Lower lobe of right lung (tissue), 2 donors: ENCODE data around the gene AXL. TPM values are rescaled to one million over a fixed set of nuclear protein-coding genes. Genes with fewer than 3 reads are reported as not detected.

Experiments
- ATAC-seq, 2 donors: fragments of 200-7000 bp; cut with Tn5 transposase; one replicate each; pipeline ENCODE4 v1.9.1; 2020 to 2022; ENCODE audit warnings: mild to moderate bottlenecking in 2 of 2, moderate library complexity in 2 of 2
- DNase-seq: peaks from one replicate; pipeline ENCODE4 v3.0.0-alpha.2; 2020
- H3K27ac ChIP-seq: fragments of 200-600 bp; one replicate; pipeline ENCODE4 v1.8.0; 2022
- H3K27me3 ChIP-seq: fragments of 200-600 bp; one replicate; pipeline ENCODE4 v1.8.0; 2022; ENCODE audit warnings: low read depth
- H3K36me3 ChIP-seq: fragments of 200-600 bp; one replicate; pipeline ENCODE4 v1.8.0; 2022; ENCODE audit warnings: mild to moderate bottlenecking
- H3K4me1 ChIP-seq: fragments of 200-600 bp; one replicate; pipeline ENCODE4 v1.8.0; 2022
- H3K4me3 ChIP-seq: fragments of 200-600 bp; one replicate; pipeline ENCODE4 v1.8.0; 2022; ENCODE audit warnings: mild to moderate bottlenecking
- H3K9me3 ChIP-seq: fragments of 200-600 bp; one replicate; pipeline ENCODE4 v1.8.0; 2022
- CTCF ChIP-seq: fragments of 200-600 bp; IDR thresholded peaks from one replicate; pipeline ENCODE4 v1.8.0; 2022; ENCODE audit warnings: antibody characterized with exemption, mild to moderate bottlenecking
- intact Hi-C: fragments of 100-400 bp; cut with DNase I; formaldehyde crosslinking; loops from one replicate; pipeline ENCODE4 v1.11.0; 2022
- total RNA-seq: library from RNA; stranded (reverse); fragmentation: NEBNext Ultra II Directional; extraction: Animal tissue kit (Norgen Biotek cat#: 25700); gene quantifications from one replicate; pipeline ENCODE4 v1.2.1, GENCODE V29; 2021
- donor health status: DM: no; HTN: yes; CAD: no; lungs with severe emphysema.

Gene AXL
- total RNA-seq, 1 donor from 2014 or later = 92.7 TPM

- Histone ChIP-seq H3K4me1 (no peaks in the 10 kb centered on the region), H3K9me3 (no peaks in the 10 kb centered on the region), H3K27ac (no peak overlapping the region), H3K4me3 (no peak overlapping the region), H3K36me3 (peaks cover 67% of the 10 kb centered on the region), H3K27me3 (peaks cover 5% of the 10 kb centered on the region)
- intact Hi-C loops = no loop called here
- TF ChIP-seq CTCF = no peak
- ATAC-seq (no peak), DNase-seq (no peak)
Observed at GRCh38 chr19:41255171-41255570, 36.1 kb downstream of the AXL start.

DNA sequence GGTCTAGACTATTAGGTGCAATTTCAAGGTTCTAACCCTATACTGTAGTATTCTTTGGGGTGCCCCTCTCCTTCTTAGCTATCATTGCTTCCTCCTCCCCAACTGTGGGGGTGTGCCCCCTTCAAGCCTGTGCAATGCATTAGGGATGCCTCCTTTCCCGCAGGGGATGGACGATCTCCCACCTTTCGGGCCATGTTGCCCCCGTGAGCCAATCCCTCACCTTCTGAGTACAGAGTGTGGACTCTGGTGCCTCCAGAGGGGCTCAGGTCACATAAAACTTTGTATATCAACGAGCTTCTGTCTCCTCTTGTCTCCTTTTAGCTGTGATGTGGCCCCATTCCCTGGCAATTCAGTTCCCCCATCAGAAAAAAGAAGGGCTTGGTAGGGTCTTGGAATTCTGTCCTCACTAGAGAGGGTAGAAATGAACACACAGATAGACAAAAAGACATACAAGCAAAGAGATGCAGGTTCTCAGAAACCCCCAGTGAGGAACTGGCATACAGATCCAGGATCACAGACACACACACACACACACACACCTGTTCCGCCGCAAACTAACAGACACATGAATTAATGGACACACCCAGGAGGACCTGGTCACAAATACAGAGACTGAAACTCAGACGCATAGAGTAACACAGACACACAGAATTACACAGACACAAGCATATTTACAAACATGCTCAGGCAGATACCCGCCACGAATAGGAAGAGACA lies 42.6 kb downstream of the AXL start:
- TF ChIP-seq CTCF = no peak
- DNase-seq (no peak), ATAC-seq (no peak)
- Histone ChIP-seq H3K9me3 (no peaks in the 10 kb centered on the region), H3K36me3 (peaks cover 21% of the 10 kb centered on the region), H3K27ac (peak overlapping the region; percentile 99), H3K4me1 (peaks cover 22% of the 10 kb centered on the region), H3K4me3 (peak overlapping the region; percentile 76), H3K27me3 (no peaks in the 10 kb centered on the region)
- intact Hi-C loops = no loop called here

DNA sequence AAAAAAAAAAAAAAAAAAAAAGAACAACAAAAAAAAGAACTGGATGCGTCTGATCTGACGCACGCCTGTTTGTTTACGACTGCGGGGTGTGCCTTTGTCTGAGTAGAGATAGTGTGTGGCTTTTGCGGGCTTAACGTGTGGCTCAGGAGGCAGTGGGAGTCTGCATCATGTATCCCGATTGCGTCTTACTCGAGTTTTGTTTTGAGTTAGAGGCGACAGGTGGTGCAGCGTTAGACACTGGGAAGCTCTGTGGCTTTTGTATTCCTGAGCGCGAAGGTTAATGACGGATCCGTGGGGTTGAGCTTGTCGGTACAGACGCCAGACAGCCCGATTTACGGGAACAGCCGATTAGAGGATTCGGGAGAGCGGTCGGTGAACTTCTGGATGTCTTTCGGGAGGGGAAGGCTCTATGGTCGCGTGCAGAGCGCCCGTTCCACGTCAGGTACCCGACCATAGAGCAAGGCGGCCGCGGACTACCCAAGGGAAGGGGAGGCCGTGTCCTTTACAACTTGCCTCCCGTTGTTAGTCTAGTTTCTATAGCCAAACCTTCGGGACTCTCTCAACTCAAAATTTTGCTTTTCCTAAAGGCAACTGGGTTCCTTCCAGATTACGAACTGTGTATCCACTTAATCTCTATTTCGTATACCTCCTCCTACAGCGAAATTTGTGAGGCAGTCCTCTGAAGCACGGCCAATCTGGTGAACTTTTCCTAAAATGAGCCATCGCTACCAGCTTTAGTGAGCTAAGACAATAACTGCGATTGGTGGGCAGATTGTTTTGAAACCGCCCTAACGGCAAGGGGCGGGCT lies 44.2 kb downstream of the AXL start:
- no peaks in the 10 kb centered on the region for H3K27me3 ChIP-seq
- no peaks in the 10 kb centered on the region for H3K9me3 ChIP-seq
- H3K27ac ChIP-seq = peak overlapping the region; percentile 99
- H3K4me3 ChIP-seq = peak overlapping the region; percentile 76
- peak; percentile 73 for DNase-seq
- ATAC-seq = peak in 1 of 2 donors; percentile 18
- TF ChIP-seq CTCF = no peak
- H3K4me1 ChIP-seq = peaks cover 37% of the 10 kb centered on the region
- H3K36me3 ChIP-seq = peaks cover 18% of the 10 kb centered on the region
- intact Hi-C loops = no loop called here

GRCh38 chr19:41263850-41264580 lies 45.0 kb downstream of the AXL start, which contains the start of gene HNRNPUL1:
Gene HNRNPUL1 (plus strand): TSS chr19:41264372. CDS start chr19:41264504, 132 bp downstream.
- DNase-seq (peak; percentile 97), ATAC-seq (peak; percentile 88 to 90)
- H3K27me3 ChIP-seq = no peaks in the 10 kb centered on the region
- peaks cover 37% of the 10 kb centered on the region for H3K4me1 ChIP-seq
- peak within 1 kb of the TSS; percentile 100 for H3K27ac ChIP-seq
- intact Hi-C loops = no loop called here
- H3K36me3 ChIP-seq = peaks cover 21% of the 10 kb centered on the region
- no peaks in the 10 kb centered on the region for H3K9me3 ChIP-seq
- peak within 1 kb of the TSS; percentile 96 for H3K4me3 ChIP-seq
- peak; percentile 30 for TF ChIP-seq CTCF
